ENCODE measurements around the gene RAB3IL1. TPM values are rescaled to one million over a fixed set of nuclear protein-coding genes. Genes with fewer than 3 reads are reported as not detected.
A peak's percentile ranks its signal among the peaks of the same experiment; 100 is the strongest.

RAB3IL1 gene
- polyA plus RNA-seq, 3 donors, result 0.13 TPM; not detected in 2

GRCh38 chr11:61851113-61851899 lies 66.1 kb downstream of the RAB3IL1 start:
- Mint-ChIP-seq H3K9me3 (peaks cover 0 to 2% (median 0%) of the 10 kb centered on the region in 7 donors), H3K27ac (peak overlapping the region in 1 of 7 donors; percentile 67), H3K36me3 (peaks cover 33 to 90% of the 10 kb centered on the region in 2 donors), H3K4me1 (peaks cover 1% of the 10 kb centered on the region), H3K4me3 (no peak overlapping the region), H3K27me3 (ENCODE audit: low read depth in 3 of 3) (peaks cover 0 to 1% (median 0%) of the 10 kb centered on the region in 3 donors)
- Histone ChIP-seq H4K20me1 (ENCODE audit: insufficient read depth, low read length) (no peaks in the 10 kb centered on the region), H3K4me3 (replicated peaks in 1 of 3; ENCODE audit: low read depth in 2 of 3, low read length in 3 of 3) (no peak overlapping the region), H3K9me3 (replicated peaks in 1 of 2; ENCODE audit: control insufficient read depth in 1 of 2, insufficient read depth in 1 of 2, low read length in 2 of 2) (no peaks in the 10 kb centered on the region), H2AFZ (ENCODE audit: insufficient read depth, low read depth, low read length, poor library complexity, severe bottlenecking) (no peak overlapping the region), H3K4me1 (ENCODE audit: control insufficient read depth in 1 of 2, insufficient read depth in 2 of 2, low read length in 2 of 2) (no peaks in the 10 kb centered on the region), H3K36me3 (replicated peaks in 1 of 2; ENCODE audit: control insufficient read depth in 1 of 2, insufficient read depth in 2 of 2, low read length in 2 of 2) (peaks cover 26 to 49% of the 10 kb centered on the region in 2 donors), H3K27me3 (ENCODE audit: control insufficient read depth in 2 of 2, insufficient read depth in 2 of 2, low read length in 2 of 2) (no peaks in the 10 kb centered on the region), H3K9ac (ENCODE audit: insufficient read depth, low read length, poor library complexity, severe bottlenecking) (no peak overlapping the region), H3K4me2 (replicated peaks; ENCODE audit: extremely low read depth, low read length, poor library complexity, severe bottlenecking) (no peak overlapping the region), H3K79me2 (ENCODE audit: insufficient read depth, low read length) (no peaks in the 10 kb centered on the region), H3K27ac (ENCODE audit: low read depth in 1 of 2, low read length in 2 of 2) (no peak overlapping the region)
- intact Hi-C loops (cut with micrococcal nuclease), result no loop called here
- TF ChIP-seq, protein P1, sequence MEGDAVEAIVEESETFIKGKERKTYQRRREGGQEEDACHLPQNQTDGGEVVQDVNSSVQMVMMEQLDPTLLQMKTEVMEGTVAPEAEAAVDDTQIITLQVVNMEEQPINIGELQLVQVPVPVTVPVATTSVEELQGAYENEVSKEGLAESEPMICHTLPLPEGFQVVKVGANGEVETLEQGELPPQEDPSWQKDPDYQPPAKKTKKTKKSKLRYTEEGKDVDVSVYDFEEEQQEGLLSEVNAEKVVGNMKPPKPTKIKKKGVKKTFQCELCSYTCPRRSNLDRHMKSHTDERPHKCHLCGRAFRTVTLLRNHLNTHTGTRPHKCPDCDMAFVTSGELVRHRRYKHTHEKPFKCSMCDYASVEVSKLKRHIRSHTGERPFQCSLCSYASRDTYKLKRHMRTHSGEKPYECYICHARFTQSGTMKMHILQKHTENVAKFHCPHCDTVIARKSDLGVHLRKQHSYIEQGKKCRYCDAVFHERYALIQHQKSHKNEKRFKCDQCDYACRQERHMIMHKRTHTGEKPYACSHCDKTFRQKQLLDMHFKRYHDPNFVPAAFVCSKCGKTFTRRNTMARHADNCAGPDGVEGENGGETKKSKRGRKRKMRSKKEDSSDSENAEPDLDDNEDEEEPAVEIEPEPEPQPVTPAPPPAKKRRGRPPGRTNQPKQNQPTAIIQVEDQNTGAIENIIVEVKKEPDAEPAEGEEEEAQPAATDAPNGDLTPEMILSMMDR (IDR thresholded peaks at IDR 0.05), result no peak
- 97% methylated on average over 13 of the region's 24 CpGs for WGBS (ENCODE audit: insufficient coverage)
- no peak for DNase-seq

DNA sequence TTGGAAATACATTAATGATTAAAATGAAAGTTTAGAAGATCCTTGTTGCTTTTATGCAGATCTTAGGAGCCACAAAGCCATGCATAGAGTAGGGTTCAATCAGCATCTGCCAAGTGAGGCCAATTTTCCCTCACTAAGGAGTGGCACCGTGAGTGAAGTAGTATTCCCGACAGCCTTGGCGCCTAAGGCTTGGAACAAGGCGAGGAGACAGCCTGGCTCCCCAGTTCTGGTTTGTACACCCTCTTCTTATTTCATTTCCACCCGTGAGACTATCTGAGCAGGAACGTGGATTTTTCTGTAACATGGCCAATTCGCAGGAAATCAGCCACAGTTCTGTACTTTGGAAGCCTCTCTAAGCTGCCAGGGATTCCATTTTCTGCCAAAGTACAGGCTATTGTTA lies 66.7 kb downstream of the RAB3IL1 start:
- Mint-ChIP-seq H3K4me3 (no peak overlapping the region), H3K36me3 (peaks cover 35 to 94% of the 10 kb centered on the region in 2 donors), H3K27ac (no peak overlapping the region), H3K9me3 (peaks cover 0 to 2% (median 0%) of the 10 kb centered on the region in 7 donors), H3K4me1 (peaks cover 1% of the 10 kb centered on the region), H3K27me3 (ENCODE audit: low read depth in 3 of 3) (peaks cover 0 to 3% (median 0%) of the 10 kb centered on the region in 3 donors)
- intact Hi-C loops (cut with micrococcal nuclease), result no loop called here
- Histone ChIP-seq H3K4me3 (replicated peaks in 1 of 3; ENCODE audit: low read depth in 2 of 3, low read length in 3 of 3) (no peak overlapping the region), H2AFZ (ENCODE audit: insufficient read depth, low read depth, low read length, poor library complexity, severe bottlenecking) (no peak overlapping the region), H3K9ac (ENCODE audit: insufficient read depth, low read length, poor library complexity, severe bottlenecking) (no peak overlapping the region), H3K27me3 (ENCODE audit: control insufficient read depth in 2 of 2, insufficient read depth in 2 of 2, low read length in 2 of 2) (no peaks in the 10 kb centered on the region), H3K4me1 (ENCODE audit: control insufficient read depth in 1 of 2, insufficient read depth in 2 of 2, low read length in 2 of 2) (no peaks in the 10 kb centered on the region), H3K27ac (ENCODE audit: low read depth in 1 of 2, low read length in 2 of 2) (no peak overlapping the region), H3K36me3 (replicated peaks in 1 of 2; ENCODE audit: control insufficient read depth in 1 of 2, insufficient read depth in 2 of 2, low read length in 2 of 2) (peaks cover 26 to 49% of the 10 kb centered on the region in 2 donors), H4K20me1 (ENCODE audit: insufficient read depth, low read length) (no peaks in the 10 kb centered on the region), H3K79me2 (ENCODE audit: insufficient read depth, low read length) (no peaks in the 10 kb centered on the region), H3K4me2 (replicated peaks; ENCODE audit: extremely low read depth, low read length, poor library complexity, severe bottlenecking) (no peak overlapping the region), H3K9me3 (replicated peaks in 1 of 2; ENCODE audit: control insufficient read depth in 1 of 2, insufficient read depth in 1 of 2, low read length in 2 of 2) (no peaks in the 10 kb centered on the region)
- DNase-seq, result no peak
- TF ChIP-seq, protein P1 (IDR thresholded peaks at IDR 0.05), result no peak
- 99% methylated on average over 7 of the region's 7 CpGs for WGBS (ENCODE audit: insufficient coverage)
